ENCODE data around the gene PXMP4.

PXMP4 gene

GRCh38 chr20:33677991-33678702, 42.0 kb downstream of the PXMP4 start:
- H3K4me1 ChIP-seq (ENCODE audit: insufficient read depth, low read length) = peaks cover 14% of the 10 kb centered on the region
- H3K27ac ChIP-seq (ENCODE audit: low read length) = no peak overlapping the region
- no peaks in the 10 kb centered on the region for H3K9me3 ChIP-seq (ENCODE audit: insufficient read depth, low read depth, low read length)
- H3K9ac ChIP-seq (ENCODE audit: low read depth, low read length) = no peak overlapping the region
- H3K27me3 ChIP-seq (ENCODE audit: insufficient read depth, low read length) = no peaks in the 10 kb centered on the region
- H3K36me3 ChIP-seq (ENCODE audit: insufficient read depth, low read depth, low read length) = peaks cover 52% of the 10 kb centered on the region
- no peak overlapping the region for H3K4me3 ChIP-seq (ENCODE audit: low read length)

GRCh38 chr20:33676652-33677645, 43.2 kb downstream of the PXMP4 start:
- Histone ChIP-seq H3K9ac (ENCODE audit: low read depth, low read length) (no peak overlapping the region), H3K9me3 (ENCODE audit: insufficient read depth, low read depth, low read length) (no peaks in the 10 kb centered on the region), H3K27me3 (ENCODE audit: insufficient read depth, low read length) (no peaks in the 10 kb centered on the region), H3K36me3 (ENCODE audit: insufficient read depth, low read depth, low read length) (peaks cover 46% of the 10 kb centered on the region), H3K4me1 (ENCODE audit: insufficient read depth, low read length) (peaks cover 17% of the 10 kb centered on the region), H3K27ac (ENCODE audit: low read length) (no peak overlapping the region), H3K4me3 (ENCODE audit: low read length) (no peak overlapping the region)

- Histone ChIP-seq H3K4me1 (ENCODE audit: insufficient read depth, low read length) (peaks cover 17% of the 10 kb centered on the region), H3K36me3 (ENCODE audit: insufficient read depth, low read depth, low read length) (peaks cover 52% of the 10 kb centered on the region), H3K27ac (ENCODE audit: low read length) (no peak overlapping the region)
These were observed 44.0 kb downstream of the PXMP4 start for GRCh38 chr20:33676121-33676520.

GRCh38 chr20:33675136-33675959, 44.8 kb downstream of the PXMP4 start:
- Histone ChIP-seq H3K27ac (ENCODE audit: low read length) (no peak overlapping the region), H3K4me1 (ENCODE audit: insufficient read depth, low read length) (peaks cover 17% of the 10 kb centered on the region), H3K4me3 (ENCODE audit: low read length) (peak overlapping the region; percentile 84), H3K9me3 (ENCODE audit: insufficient read depth, low read depth, low read length) (no peaks in the 10 kb centered on the region), H3K36me3 (ENCODE audit: insufficient read depth, low read depth, low read length) (peaks cover 53% of the 10 kb centered on the region), H3K27me3 (ENCODE audit: insufficient read depth, low read length) (no peaks in the 10 kb centered on the region), H3K9ac (ENCODE audit: low read depth, low read length) (peak overlapping the region; percentile 80; the same call in 1 of the 2 replicates)

More at GRCh38 chr20:33676121-33676520, 44.0 kb downstream of the PXMP4 start:
- no peaks in the 10 kb centered on the region for H3K27me3 ChIP-seq (ENCODE audit: insufficient read depth, low read length)
- no peak overlapping the region for H3K9ac ChIP-seq (ENCODE audit: low read depth, low read length)
- H3K9me3 ChIP-seq (ENCODE audit: insufficient read depth, low read depth, low read length) = no peaks in the 10 kb centered on the region
- H3K4me3 ChIP-seq (ENCODE audit: low read length) = no peak overlapping the region

GRCh38 chr20:33674294-33675135, 45.6 kb downstream of the PXMP4 start, which contains the start of gene NECAB3:
TSS of gene NECAB3 (minus strand) at chr20:33674428. CDS start at chr20:33674352, 76 bp downstream.
- no peaks in the 10 kb centered on the region for H3K27me3 ChIP-seq (ENCODE audit: insufficient read depth, low read length)
- peak within 1 kb of the TSS; percentile 84 for H3K4me3 ChIP-seq (ENCODE audit: low read length)
- peak within 1 kb of the TSS; percentile 80 for H3K9ac ChIP-seq (ENCODE audit: low read depth, low read length)
- H3K36me3 ChIP-seq (ENCODE audit: insufficient read depth, low read depth, low read length) = peaks cover 45% of the 10 kb centered on the region
- no peaks in the 10 kb centered on the region for H3K9me3 ChIP-seq (ENCODE audit: insufficient read depth, low read depth, low read length)
- H3K4me1 ChIP-seq (ENCODE audit: insufficient read depth, low read length) = peaks cover 17% of the 10 kb centered on the region
- peak within 1 kb of the TSS; percentile 28 for H3K27ac ChIP-seq (ENCODE audit: low read length)

- H3K4me3 ChIP-seq (ENCODE audit: low read length) = peak overlapping the region; percentile 84
- no peaks in the 10 kb centered on the region for H3K9me3 ChIP-seq (ENCODE audit: insufficient read depth, low read depth, low read length)
- H3K36me3 ChIP-seq (ENCODE audit: insufficient read depth, low read depth, low read length) = peaks cover 42% of the 10 kb centered on the region
- peak overlapping the region; percentile 28 for H3K27ac ChIP-seq (ENCODE audit: low read length)
- no peaks in the 10 kb centered on the region for H3K27me3 ChIP-seq (ENCODE audit: insufficient read depth, low read length)
- peaks cover 17% of the 10 kb centered on the region for H3K4me1 ChIP-seq (ENCODE audit: insufficient read depth, low read length)
- peak overlapping the region; percentile 73 for H3K9ac ChIP-seq (ENCODE audit: low read depth, low read length)
These were observed 46.5 kb downstream of the PXMP4 start for GRCh38 chr20:33673410-33674293.

- Histone ChIP-seq H3K36me3 (ENCODE audit: insufficient read depth, low read depth, low read length) (peaks cover 38% of the 10 kb centered on the region), H3K9me3 (ENCODE audit: insufficient read depth, low read depth, low read length) (no peaks in the 10 kb centered on the region), H3K9ac (ENCODE audit: low read depth, low read length) (peak overlapping the region; percentile 73; the same call in 1 of the 2 replicates), H3K27me3 (ENCODE audit: insufficient read depth, low read length) (no peaks in the 10 kb centered on the region; the same call in 1 of the 2 replicates), H3K27ac (ENCODE audit: low read length) (no peak overlapping the region), H3K4me3 (ENCODE audit: low read length) (peak overlapping the region; percentile 84), H3K4me1 (ENCODE audit: insufficient read depth, low read length) (peaks cover 17% of the 10 kb centered on the region)
These were observed 47.0 kb downstream of the PXMP4 start for GRCh38 chr20:33673114-33673409.

- H3K4me3 ChIP-seq (ENCODE audit: low read length) = peak overlapping the region; percentile 84
- no peak overlapping the region for H3K27ac ChIP-seq (ENCODE audit: low read length)
- peaks cover 33% of the 10 kb centered on the region for H3K36me3 ChIP-seq (ENCODE audit: insufficient read depth, low read depth, low read length)
- H3K9me3 ChIP-seq (ENCODE audit: insufficient read depth, low read depth, low read length) = no peaks in the 10 kb centered on the region
- peaks cover 17% of the 10 kb centered on the region for H3K4me1 ChIP-seq (ENCODE audit: insufficient read depth, low read length)
- no peak overlapping the region; the same call in 1 of the 2 replicates for H3K9ac ChIP-seq (ENCODE audit: low read depth, low read length)
- peaks cover 4% of the 10 kb centered on the region for H3K27me3 ChIP-seq (ENCODE audit: insufficient read depth, low read length)
These were observed 47.5 kb downstream of the PXMP4 start for GRCh38 chr20:33672426-33673113.

- Histone ChIP-seq H3K4me3 (ENCODE audit: low read length) (no peak overlapping the region), H3K36me3 (ENCODE audit: insufficient read depth, low read depth, low read length) (peaks cover 25% of the 10 kb centered on the region), H3K27me3 (ENCODE audit: insufficient read depth, low read length) (peaks cover 8% of the 10 kb centered on the region), H3K9me3 (ENCODE audit: insufficient read depth, low read depth, low read length) (no peaks in the 10 kb centered on the region), H3K4me1 (ENCODE audit: insufficient read depth, low read length) (peaks cover 17% of the 10 kb centered on the region), H3K9ac (ENCODE audit: low read depth, low read length) (no peak overlapping the region), H3K27ac (ENCODE audit: low read length) (no peak overlapping the region)
These were observed 48.4 kb downstream of the PXMP4 start for GRCh38 chr20:33671573-33672288.

All from iPS-20b (cell line).